ENCODE measurements around the gene TRIM65.

The TRIM65 gene

DNA sequence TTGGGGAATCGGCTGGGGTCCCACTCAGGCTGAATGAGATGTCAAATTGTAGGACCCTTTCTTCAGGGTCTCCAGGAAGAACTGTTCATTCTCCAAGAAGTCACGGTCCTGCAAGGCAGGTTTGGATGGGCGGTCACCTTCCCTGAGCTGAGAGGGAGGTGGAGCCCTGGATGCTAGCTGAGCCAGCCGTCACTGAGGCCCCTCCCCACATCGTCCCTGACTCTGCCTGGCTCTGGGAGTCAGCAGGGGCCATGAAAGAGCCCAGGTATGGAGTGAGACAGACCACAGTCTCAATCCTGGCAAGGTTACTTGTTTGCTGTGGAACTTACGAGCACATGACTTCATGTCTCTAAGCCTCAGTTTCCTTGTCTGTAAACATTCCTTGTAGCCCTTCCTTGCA, 13.9 kb upstream of the TRIM65 start:
- Histone ChIP-seq H3K4me3 (ENCODE audit: low read length in 2 of 2) (no peak overlapping the region), H3K27me3 (ENCODE audit: control insufficient read depth in 3 of 3, insufficient read depth in 3 of 3, low read depth in 1 of 3, low read length in 3 of 3) (no peaks in the 10 kb centered on the region), H3K14ac (ENCODE audit: low read length) (no peak overlapping the region), H4K8ac (ENCODE audit: low read depth, low read length) (peak overlapping the region; percentile 29), H3K9me3 (replicated peaks in 1 of 2; ENCODE audit: control insufficient read depth in 2 of 2, insufficient read depth in 1 of 2, low read depth in 1 of 2, low read length in 2 of 2) (peaks cover 0 to 2% of the 10 kb centered on the region in 2 donors), H2BK15ac (ENCODE audit: low read length) (no peak overlapping the region), H2BK5ac (ENCODE audit: low read length) (no peak overlapping the region), H2AK5ac (ENCODE audit: low read depth, low read length) (peak overlapping the region; percentile 13), H2BK120ac (ENCODE audit: low read depth, low read length) (no peak overlapping the region), H2BK12ac (ENCODE audit: low read length) (no peak overlapping the region), H2AFZ (ENCODE audit: low read length) (no peak overlapping the region), H3K23ac (ENCODE audit: low read depth, low read length, poor library complexity) (no peak overlapping the region), H4K91ac (ENCODE audit: low read depth, low read length, poor library complexity) (no peak overlapping the region), H3K18ac (ENCODE audit: low read length) (no peak overlapping the region), H3K79me1 (ENCODE audit: low read depth, low read length) (no peaks in the 10 kb centered on the region), H3K9ac (ENCODE audit: low read depth, low read length, poor library complexity) (peak overlapping the region; percentile 37), H3K36me3 (replicated peaks in 1 of 2; ENCODE audit: control insufficient read depth in 2 of 2, insufficient read depth in 2 of 2, low read length in 2 of 2) (peaks cover 5 to 37% of the 10 kb centered on the region in 2 donors), H3K4me1 (ENCODE audit: control insufficient read depth in 2 of 2, insufficient read depth in 1 of 2, low read depth in 1 of 2, low read length in 2 of 2) (peaks cover 0 to 2% of the 10 kb centered on the region in 2 donors), H3K4ac (ENCODE audit: low read length) (no peak overlapping the region), H3K27ac (replicated peaks; ENCODE audit: low read length) (no peak overlapping the region), H3K4me2 (ENCODE audit: insufficient read depth, low read length, poor library complexity, severe bottlenecking) (no peak overlapping the region)
- no CpG with 5 or more reads among the region's 6 CpGs for WGBS, 2 donors (ENCODE audit: extremely low coverage in 2 of 2, insufficient read length in 2 of 2, insufficient replicate concordance in 1 of 2)
- no peak for DNase-seq (ENCODE audit: low spot score)

DNA sequence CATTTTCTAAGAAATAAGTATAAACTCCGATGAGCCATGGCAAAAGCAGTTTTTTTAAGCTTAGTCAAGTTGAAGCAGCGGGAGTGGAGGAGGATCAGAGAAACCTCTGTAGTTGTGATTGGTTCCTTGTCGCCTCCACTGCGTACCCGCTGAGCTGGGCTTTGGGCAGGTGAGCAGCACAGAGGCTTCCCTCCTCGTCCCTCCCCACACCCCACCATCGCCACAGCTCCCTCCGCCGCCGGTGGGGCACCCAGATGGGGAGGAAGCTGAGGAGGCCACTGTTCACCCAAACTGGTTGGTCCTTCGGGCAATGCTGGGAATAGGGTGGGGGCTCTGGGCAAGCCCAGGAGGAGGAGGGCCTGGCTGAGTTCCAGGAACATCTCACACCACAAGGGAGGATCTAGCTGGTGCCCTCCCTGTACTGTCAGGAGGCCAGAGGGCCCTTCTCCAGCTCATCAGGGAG, 13.1 kb upstream of the TRIM65 start:
- Histone ChIP-seq H3K18ac (ENCODE audit: low read length) (no peak overlapping the region), H4K91ac (ENCODE audit: low read depth, low read length, poor library complexity) (no peak overlapping the region), H2BK5ac (ENCODE audit: low read length) (no peak overlapping the region), H2BK12ac (ENCODE audit: low read length) (no peak overlapping the region), H2AFZ (ENCODE audit: low read length) (no peak overlapping the region), H3K4ac (ENCODE audit: low read length) (no peak overlapping the region), H2BK15ac (ENCODE audit: low read length) (no peak overlapping the region), H3K9ac (ENCODE audit: low read depth, low read length, poor library complexity) (no peak overlapping the region), H2AK5ac (ENCODE audit: low read depth, low read length) (no peak overlapping the region), H4K8ac (ENCODE audit: low read depth, low read length) (no peak overlapping the region), H3K4me2 (ENCODE audit: insufficient read depth, low read length, poor library complexity, severe bottlenecking) (no peak overlapping the region), H3K27me3 (ENCODE audit: control insufficient read depth in 3 of 3, insufficient read depth in 3 of 3, low read depth in 1 of 3, low read length in 3 of 3) (no peaks in the 10 kb centered on the region), H3K36me3 (replicated peaks in 1 of 2; ENCODE audit: control insufficient read depth in 2 of 2, insufficient read depth in 2 of 2, low read length in 2 of 2) (peaks cover 2 to 31% of the 10 kb centered on the region in 2 donors), H3K79me1 (ENCODE audit: low read depth, low read length) (no peaks in the 10 kb centered on the region), H3K27ac (replicated peaks; ENCODE audit: low read length) (no peak overlapping the region), H3K4me1 (ENCODE audit: control insufficient read depth in 2 of 2, insufficient read depth in 1 of 2, low read depth in 1 of 2, low read length in 2 of 2) (peaks cover 0 to 2% of the 10 kb centered on the region in 2 donors), H3K14ac (ENCODE audit: low read length) (no peak overlapping the region), H3K4me3 (ENCODE audit: low read length in 2 of 2) (no peak overlapping the region), H3K9me3 (replicated peaks in 1 of 2; ENCODE audit: control insufficient read depth in 2 of 2, insufficient read depth in 1 of 2, low read depth in 1 of 2, low read length in 2 of 2) (no peaks in the 10 kb centered on the region), H3K23ac (ENCODE audit: low read depth, low read length, poor library complexity) (no peak overlapping the region), H2BK120ac (ENCODE audit: low read depth, low read length) (no peak overlapping the region)
- WGBS, 2 donors (ENCODE audit: extremely low coverage in 2 of 2, insufficient read length in 2 of 2, insufficient replicate concordance in 1 of 2): no CpG with 5 or more reads among the region's 11 CpGs
- DNase-seq (ENCODE audit: low spot score): no peak

DNA sequence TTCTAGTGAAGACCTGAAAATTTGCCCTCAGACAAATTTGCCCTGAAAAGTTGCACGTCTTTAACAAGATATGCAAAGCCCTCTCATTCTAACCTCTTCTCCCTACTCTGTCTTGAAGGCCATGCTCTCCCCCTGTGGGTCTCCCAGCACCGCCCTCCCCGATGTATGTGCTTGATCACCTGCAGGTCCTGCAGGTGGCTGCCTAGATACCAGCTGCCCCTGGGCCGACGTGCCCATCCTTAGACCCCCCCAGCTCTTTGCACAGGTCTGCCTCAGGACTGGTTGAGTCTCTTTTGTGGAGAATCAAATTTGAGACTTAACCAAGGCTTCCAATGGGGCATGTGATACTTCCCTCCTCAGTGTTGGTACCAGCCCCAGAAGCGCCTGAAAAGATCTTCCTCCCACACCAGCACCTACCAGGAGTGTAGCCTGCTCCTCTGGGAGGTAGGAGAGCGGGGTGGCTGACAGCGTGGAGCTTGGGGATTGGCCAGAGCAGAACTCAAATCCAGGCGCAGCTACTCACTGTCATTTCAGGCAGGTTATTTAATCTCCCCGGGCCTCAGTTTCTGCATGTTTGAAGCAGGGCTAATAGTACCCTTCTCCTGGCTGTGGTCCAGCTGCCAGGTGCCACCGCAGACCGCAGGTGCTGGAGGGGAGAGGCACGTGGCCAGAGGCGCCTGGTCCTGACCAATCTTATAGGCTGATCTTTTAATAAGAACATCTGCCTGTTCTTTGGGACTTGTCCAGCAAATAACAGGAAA, 12.5 kb upstream of the TRIM65 start:
- Histone ChIP-seq H2BK120ac (ENCODE audit: low read depth, low read length) (no peak overlapping the region), H3K27me3 (ENCODE audit: control insufficient read depth in 3 of 3, insufficient read depth in 3 of 3, low read depth in 1 of 3, low read length in 3 of 3) (no peaks in the 10 kb centered on the region), H3K4ac (ENCODE audit: low read length) (no peak overlapping the region), H3K4me3 (ENCODE audit: low read length in 2 of 2) (no peak overlapping the region), H2BK12ac (ENCODE audit: low read length) (no peak overlapping the region), H2BK15ac (ENCODE audit: low read length) (no peak overlapping the region), H3K4me2 (ENCODE audit: insufficient read depth, low read length, poor library complexity, severe bottlenecking) (no peak overlapping the region), H2AFZ (ENCODE audit: low read length) (no peak overlapping the region), H3K14ac (ENCODE audit: low read length) (no peak overlapping the region), H3K4me1 (ENCODE audit: control insufficient read depth in 2 of 2, insufficient read depth in 1 of 2, low read depth in 1 of 2, low read length in 2 of 2) (peaks cover 0 to 2% of the 10 kb centered on the region in 2 donors), H3K23ac (ENCODE audit: low read depth, low read length, poor library complexity) (no peak overlapping the region), H3K9ac (ENCODE audit: low read depth, low read length, poor library complexity) (no peak overlapping the region), H2AK5ac (ENCODE audit: low read depth, low read length) (no peak overlapping the region), H3K79me1 (ENCODE audit: low read depth, low read length) (peaks cover 2% of the 10 kb centered on the region), H3K36me3 (replicated peaks in 1 of 2; ENCODE audit: control insufficient read depth in 2 of 2, insufficient read depth in 2 of 2, low read length in 2 of 2) (peaks cover 2 to 25% of the 10 kb centered on the region in 2 donors), H3K9me3 (replicated peaks in 1 of 2; ENCODE audit: control insufficient read depth in 2 of 2, insufficient read depth in 1 of 2, low read depth in 1 of 2, low read length in 2 of 2) (no peaks in the 10 kb centered on the region), H4K91ac (ENCODE audit: low read depth, low read length, poor library complexity) (no peak overlapping the region), H4K8ac (ENCODE audit: low read depth, low read length) (no peak overlapping the region), H3K27ac (replicated peaks; ENCODE audit: low read length) (no peak overlapping the region), H2BK5ac (ENCODE audit: low read length) (no peak overlapping the region), H3K18ac (ENCODE audit: low read length) (no peak overlapping the region)
- DNase-seq (ENCODE audit: low spot score): no peak
- no CpG with 5 or more reads among the region's 14 CpGs for WGBS, 2 donors (ENCODE audit: extremely low coverage in 2 of 2, insufficient read length in 2 of 2, insufficient replicate concordance in 1 of 2)

DNA sequence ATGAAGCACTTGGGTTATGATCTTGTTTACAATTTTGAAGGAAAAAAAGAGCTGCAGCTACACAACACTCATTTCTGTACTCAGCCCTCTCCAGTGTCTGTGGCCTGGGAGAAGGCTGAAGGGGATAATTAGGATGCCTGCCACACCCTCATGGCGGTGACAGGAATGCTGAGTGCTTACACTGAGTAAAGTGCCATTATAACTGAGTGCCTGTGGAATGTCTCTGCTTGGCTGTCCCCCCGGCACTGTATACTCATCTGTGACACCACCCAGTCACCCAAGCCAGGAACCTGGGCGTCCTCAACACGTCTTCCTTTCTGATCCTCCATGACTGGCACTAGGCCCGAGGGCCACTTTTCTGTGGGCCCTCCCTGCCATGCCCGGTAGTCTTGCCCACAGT, 11.4 kb upstream of the TRIM65 start:
- Histone ChIP-seq H3K79me1 (ENCODE audit: low read depth, low read length) (peaks cover 2% of the 10 kb centered on the region), H2BK15ac (ENCODE audit: low read length) (no peak overlapping the region), H3K4me1 (ENCODE audit: control insufficient read depth in 2 of 2, insufficient read depth in 1 of 2, low read depth in 1 of 2, low read length in 2 of 2) (peaks cover 0 to 2% of the 10 kb centered on the region in 2 donors), H3K27me3 (ENCODE audit: control insufficient read depth in 3 of 3, insufficient read depth in 3 of 3, low read depth in 1 of 3, low read length in 3 of 3) (no peaks in the 10 kb centered on the region), H2AFZ (ENCODE audit: low read length) (no peak overlapping the region), H2BK5ac (ENCODE audit: low read length) (peak overlapping the region; percentile 35), H3K18ac (ENCODE audit: low read length) (peak overlapping the region; percentile 28), H3K4ac (ENCODE audit: low read length) (no peak overlapping the region), H3K27ac (replicated peaks; ENCODE audit: low read length) (no peak overlapping the region), H3K23ac (ENCODE audit: low read depth, low read length, poor library complexity) (no peak overlapping the region), H3K36me3 (replicated peaks in 1 of 2; ENCODE audit: control insufficient read depth in 2 of 2, insufficient read depth in 2 of 2, low read length in 2 of 2) (peaks cover 2 to 18% of the 10 kb centered on the region in 2 donors), H3K9ac (ENCODE audit: low read depth, low read length, poor library complexity) (no peak overlapping the region), H3K4me2 (ENCODE audit: insufficient read depth, low read length, poor library complexity, severe bottlenecking) (no peak overlapping the region), H2BK120ac (ENCODE audit: low read depth, low read length) (no peak overlapping the region), H3K14ac (ENCODE audit: low read length) (no peak overlapping the region), H3K4me3 (ENCODE audit: low read length in 2 of 2) (no peak overlapping the region), H3K9me3 (replicated peaks in 1 of 2; ENCODE audit: control insufficient read depth in 2 of 2, insufficient read depth in 1 of 2, low read depth in 1 of 2, low read length in 2 of 2) (no peaks in the 10 kb centered on the region), H4K91ac (ENCODE audit: low read depth, low read length, poor library complexity) (no peak overlapping the region), H2AK5ac (ENCODE audit: low read depth, low read length) (no peak overlapping the region), H4K8ac (ENCODE audit: low read depth, low read length) (no peak overlapping the region), H2BK12ac (ENCODE audit: low read length) (no peak overlapping the region)
- no CpG with 5 or more reads among the region's 6 CpGs for WGBS, 2 donors (ENCODE audit: extremely low coverage in 2 of 2, insufficient read length in 2 of 2, insufficient replicate concordance in 1 of 2)
- DNase-seq (ENCODE audit: low spot score): no peak

Measured in neuronal stem cell (in vitro differentiated cells).